Central memory CD8-positive, alpha-beta T cell (primary cell): ENCODE measurements around the gene XXYLT1.

Experiments used
- ATAC-seq: fragments of 150-1000 bp; cut with Tn5 transposase; replicated peaks from 2 replicates; pipeline ENCODE4 v1.10.0; 2022; ENCODE audit warnings: mild to moderate bottlenecking, moderate FRiP score, moderate number of reproducible peaks; ENCODE audit not compliant: poor library complexity, severe bottlenecking; ENCODE audit errors: extremely low read depth
- DNase-seq, 2 donors: peaks; one replicate each; pipeline ENCODE4 v3.0.0; 2021; ENCODE audit warnings: low spot score in 2 of 2
- H3K27ac Mint-ChIP-seq: one replicate; pipeline ENCODE4 v1.8.0; 2022; ENCODE audit warnings: low read depth, mild to moderate bottlenecking, moderate library complexity, mixed read lengths
- H3K27me3 Mint-ChIP-seq: one replicate; pipeline ENCODE4 v1.8.0; 2022; ENCODE audit warnings: mixed read lengths
- H3K36me3 Mint-ChIP-seq: one replicate; pipeline ENCODE4 v1.8.0; 2022; ENCODE audit warnings: mild to moderate bottlenecking, moderate library complexity, mixed read lengths; ENCODE audit not compliant: insufficient read depth
- H3K4me1 Mint-ChIP-seq: one replicate; pipeline ENCODE4 v1.8.0; 2022; ENCODE audit warnings: mixed read lengths
- H3K4me3 Mint-ChIP-seq: one replicate; pipeline ENCODE4 v1.8.0; 2022; ENCODE audit warnings: mild to moderate bottlenecking, moderate library complexity, mixed read lengths
- H3K9me3 Mint-ChIP-seq: one replicate; pipeline ENCODE4 v1.8.0; 2022; ENCODE audit warnings: mixed read lengths

The XXYLT1 gene

DNA sequence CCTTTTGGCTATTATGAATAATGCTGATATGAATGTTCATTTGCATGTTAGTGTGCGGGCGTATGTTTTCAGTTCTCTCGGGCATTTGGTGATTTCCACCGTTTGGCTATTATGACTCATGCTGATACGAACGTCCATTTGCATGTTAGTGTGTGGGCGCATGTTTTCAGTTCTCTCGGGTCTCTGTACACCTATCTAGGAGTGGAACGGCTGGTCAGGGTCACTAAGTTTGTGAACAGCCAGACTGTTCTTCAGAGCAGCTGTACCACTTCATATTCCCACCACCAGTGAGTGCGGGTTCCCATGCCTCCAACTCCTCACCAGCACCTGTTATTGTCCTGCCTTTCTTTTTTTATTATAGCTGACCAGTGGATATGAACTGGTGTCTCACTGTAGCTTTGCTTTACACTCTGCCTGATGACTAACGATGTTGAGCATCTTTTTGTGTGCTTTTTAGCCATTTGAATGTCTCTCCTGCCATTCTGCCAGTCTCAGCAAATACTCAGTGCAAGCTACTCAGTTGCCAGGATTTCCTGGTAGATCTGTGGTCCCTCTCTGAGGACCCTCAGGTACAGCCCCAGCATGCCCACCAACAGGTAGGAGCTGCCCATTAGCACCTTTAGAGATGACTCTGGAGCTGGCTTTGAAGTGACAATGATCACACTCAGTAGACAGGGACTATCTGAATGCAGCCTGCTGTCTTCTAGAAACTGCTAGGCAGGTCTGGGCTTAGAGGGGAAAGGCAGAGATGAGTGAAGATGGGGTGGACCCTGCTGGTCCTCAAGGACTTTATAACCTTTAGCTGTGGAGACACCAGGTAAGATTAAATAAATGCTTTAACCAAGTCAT, 141.1 kb downstream of the XXYLT1 start:
- peak overlapping the region; percentile 24 for H3K27ac Mint-ChIP-seq

DNA sequence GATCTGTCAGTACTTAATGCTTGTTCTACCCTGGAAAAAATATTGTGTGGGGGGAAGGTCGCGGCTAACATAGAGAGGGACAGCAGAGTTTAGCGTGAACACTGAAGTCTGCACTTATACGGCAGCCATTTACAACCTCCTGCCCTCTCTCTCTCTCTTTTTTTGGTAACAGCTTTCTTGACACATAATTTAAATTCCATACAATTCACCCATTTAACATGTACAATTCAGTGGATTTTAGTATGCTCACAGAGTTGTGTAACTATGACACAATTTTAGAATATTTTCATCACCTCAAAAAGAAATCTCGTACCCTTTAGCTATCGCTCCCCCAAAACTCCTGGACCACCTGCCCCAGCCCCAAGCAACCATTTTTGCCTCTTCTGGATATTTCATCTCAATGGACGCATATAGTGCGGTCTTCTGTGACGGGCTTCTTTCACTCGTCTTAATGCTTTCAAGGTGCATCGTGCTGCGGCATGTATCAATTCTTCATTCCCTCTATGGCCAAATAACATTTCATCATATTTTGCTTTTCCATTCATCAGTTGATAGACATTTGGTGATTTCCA, 141.8 kb downstream of the XXYLT1 start:
- Mint-ChIP-seq H3K9me3 (no peaks in the 10 kb centered on the region), H3K27ac (peak overlapping the region; percentile 24), H3K4me1 (peaks cover 40% of the 10 kb centered on the region), H3K36me3 (peaks cover 3% of the 10 kb centered on the region), H3K27me3 (no peaks in the 10 kb centered on the region), H3K4me3 (peak overlapping the region; percentile 59)
- ATAC-seq (no peak), DNase-seq (no peak)

More for the DNA sequence above, 141.1 kb downstream of the XXYLT1 start:
- DNase-seq (no peak), ATAC-seq (no peak)
- Mint-ChIP-seq H3K36me3 (peaks cover 3% of the 10 kb centered on the region), H3K9me3 (no peaks in the 10 kb centered on the region), H3K4me3 (peak overlapping the region; percentile 59), H3K27me3 (no peaks in the 10 kb centered on the region), H3K4me1 (peaks cover 40% of the 10 kb centered on the region)

DNA sequence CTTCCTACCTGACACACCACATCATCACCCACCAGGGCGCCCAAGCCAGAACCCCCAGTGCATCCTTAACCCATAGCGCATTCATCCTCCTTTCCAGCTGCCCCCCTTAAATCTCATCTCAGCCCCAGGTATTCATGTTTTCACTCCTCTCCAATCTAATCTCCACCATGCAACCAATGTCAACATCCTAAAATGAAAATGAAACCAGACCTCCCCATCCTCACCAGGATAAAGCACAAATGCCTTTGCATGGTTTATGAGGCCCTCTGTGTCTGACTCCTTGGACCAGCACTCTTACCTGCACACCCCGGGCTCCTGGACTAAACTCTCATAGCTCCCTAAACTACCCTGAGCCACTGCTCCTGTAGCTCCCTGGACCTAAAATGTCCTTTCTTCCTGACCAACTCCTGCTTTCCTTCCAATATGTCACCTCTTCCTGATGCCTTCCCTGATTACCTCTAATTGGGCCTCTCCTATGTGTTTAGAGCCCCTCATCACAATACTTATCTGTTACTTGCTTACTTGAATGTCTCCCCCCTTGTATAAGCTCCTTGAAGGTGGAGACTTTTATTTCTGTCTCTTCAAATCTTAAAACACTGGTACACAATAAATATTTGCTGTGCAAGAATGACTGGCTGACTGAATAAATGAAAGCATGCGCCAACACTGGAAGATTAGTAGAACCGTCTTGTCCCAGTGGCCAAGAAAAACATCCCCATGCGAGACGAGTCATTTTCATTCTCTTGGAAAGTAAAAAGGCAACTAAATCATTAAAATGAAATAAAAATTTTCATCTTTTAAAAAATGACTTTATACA, 142.5 kb downstream of the XXYLT1 start:
- H3K27me3 Mint-ChIP-seq, result no peaks in the 10 kb centered on the region
- peaks cover 37% of the 10 kb centered on the region for H3K4me1 Mint-ChIP-seq
- H3K4me3 Mint-ChIP-seq, result peak overlapping the region; percentile 14
- no peaks in the 10 kb centered on the region for H3K9me3 Mint-ChIP-seq
- DNase-seq, result no peak
- ATAC-seq, result no peak
- H3K27ac Mint-ChIP-seq, result peak overlapping the region; percentile 20
- H3K36me3 Mint-ChIP-seq, result peaks cover 3% of the 10 kb centered on the region

DNA sequence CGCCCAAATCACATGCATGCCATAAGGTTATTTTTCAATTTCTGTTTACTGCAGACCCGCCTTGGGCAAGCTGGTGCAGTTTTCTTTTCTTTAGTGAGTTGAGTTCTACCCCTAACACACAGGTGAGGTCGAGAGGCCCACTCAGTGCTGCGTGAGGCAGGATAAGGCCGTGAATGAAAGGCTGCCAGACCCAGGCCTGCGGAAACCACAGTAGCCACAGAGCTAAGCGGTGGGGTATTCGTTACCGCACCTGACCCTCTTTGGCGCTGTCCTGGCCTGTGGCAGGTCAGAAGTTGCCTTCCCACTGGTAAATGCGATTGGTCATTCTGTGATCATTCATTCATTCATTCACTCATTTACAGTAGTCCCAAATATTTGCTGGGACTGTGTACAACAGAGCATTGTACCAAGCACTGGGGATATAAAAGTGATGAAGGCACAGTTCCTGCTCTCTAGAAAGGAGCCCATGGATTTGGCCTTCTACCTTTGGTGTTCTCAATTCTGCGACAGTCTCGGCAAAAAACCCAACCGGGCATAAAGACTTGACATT, 144.8 kb downstream of the XXYLT1 start:
- peaks cover 27% of the 10 kb centered on the region for H3K4me1 Mint-ChIP-seq
- ATAC-seq (no peak), DNase-seq (no peak)
- no peak overlapping the region for H3K4me3 Mint-ChIP-seq
- no peak overlapping the region for H3K27ac Mint-ChIP-seq
- H3K36me3 Mint-ChIP-seq, result peaks cover 3% of the 10 kb centered on the region
- H3K9me3 Mint-ChIP-seq, result no peaks in the 10 kb centered on the region
- H3K27me3 Mint-ChIP-seq, result no peaks in the 10 kb centered on the region

DNA sequence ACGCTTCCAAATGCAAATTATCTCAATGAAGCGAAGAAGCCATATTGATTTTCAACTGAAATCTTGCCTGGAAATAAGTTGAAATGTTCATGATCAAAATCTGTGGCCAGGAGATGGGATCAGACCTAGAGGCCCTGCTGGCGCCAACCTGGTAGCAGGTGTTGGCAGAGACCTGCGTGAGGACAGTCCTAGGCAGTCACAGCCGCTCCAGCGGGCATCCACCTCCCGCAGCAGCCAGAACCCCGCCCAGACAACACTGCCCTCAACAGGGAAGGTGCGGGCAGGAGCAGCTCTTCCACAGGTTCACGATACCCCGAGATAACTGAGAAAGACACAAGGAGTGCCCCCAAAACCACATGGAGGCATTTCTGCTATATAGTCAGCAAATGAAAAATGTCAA, 145.3 kb downstream of the XXYLT1 start:
- no peak overlapping the region for H3K27ac Mint-ChIP-seq
- DNase-seq (no peak), ATAC-seq (no peak)
- H3K27me3 Mint-ChIP-seq, result no peaks in the 10 kb centered on the region
- H3K36me3 Mint-ChIP-seq, result peaks cover 3% of the 10 kb centered on the region
- no peak overlapping the region for H3K4me3 Mint-ChIP-seq
- H3K9me3 Mint-ChIP-seq, result no peaks in the 10 kb centered on the region
- H3K4me1 Mint-ChIP-seq, result peaks cover 27% of the 10 kb centered on the region

DNA sequence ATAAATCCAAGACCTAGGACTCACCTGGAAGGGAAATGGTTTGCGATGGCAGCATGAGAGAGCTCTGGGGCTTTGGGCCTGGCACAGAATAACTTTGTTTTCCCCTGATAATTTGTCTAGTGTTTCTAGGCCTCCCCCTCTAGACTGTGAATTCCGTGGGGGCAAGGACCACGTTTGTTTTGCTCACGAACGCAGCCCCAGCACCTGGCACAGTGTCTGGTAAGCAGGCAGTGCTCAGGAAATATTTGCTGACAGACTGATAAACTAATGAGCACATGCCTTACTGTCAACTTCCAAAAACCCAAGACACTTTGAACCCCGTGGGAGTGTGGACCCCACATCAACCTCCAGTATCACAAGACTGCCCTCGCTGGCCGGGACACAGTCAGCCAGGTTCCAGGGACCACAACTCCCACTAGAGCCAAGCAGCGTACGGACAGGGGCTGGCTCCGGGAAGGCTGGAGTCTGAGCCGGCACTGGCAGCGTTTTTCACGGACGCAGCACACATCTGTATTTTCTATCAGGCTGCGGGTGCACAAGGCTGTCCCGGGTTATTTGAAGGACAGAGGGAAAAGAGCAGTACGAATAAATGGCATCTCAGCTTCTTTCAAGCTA, 146.5 kb downstream of the XXYLT1 start:
- no peak overlapping the region for H3K4me3 Mint-ChIP-seq
- ATAC-seq (no peak), DNase-seq (no peak)
- no peaks in the 10 kb centered on the region for H3K9me3 Mint-ChIP-seq
- no peak overlapping the region for H3K27ac Mint-ChIP-seq
- peaks cover 16% of the 10 kb centered on the region for H3K4me1 Mint-ChIP-seq
- peaks cover 3% of the 10 kb centered on the region for H3K36me3 Mint-ChIP-seq
- no peaks in the 10 kb centered on the region for H3K27me3 Mint-ChIP-seq

DNA sequence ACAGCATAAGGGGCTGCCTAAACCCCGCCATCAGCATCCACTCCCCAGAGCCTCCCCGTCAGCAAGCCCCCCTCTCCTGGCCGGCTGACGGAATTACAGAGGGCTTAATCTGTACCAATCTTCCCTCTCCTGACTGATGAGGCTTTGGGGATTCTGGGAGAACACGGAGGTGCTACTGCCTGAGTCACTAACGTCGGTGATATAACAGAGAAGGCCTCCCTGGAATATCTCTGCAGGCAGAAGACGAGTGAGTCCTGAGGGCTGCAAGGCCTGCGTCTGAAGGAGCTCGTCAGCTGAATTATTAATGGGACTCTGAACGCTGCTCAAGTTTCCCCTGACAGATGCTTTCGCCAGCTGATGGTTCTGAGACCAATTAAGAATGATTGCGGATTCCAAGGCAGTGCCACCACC, 147.7 kb downstream of the XXYLT1 start:
- H3K27ac Mint-ChIP-seq, result no peak overlapping the region
- peaks cover 4% of the 10 kb centered on the region for H3K4me1 Mint-ChIP-seq
- no peak for DNase-seq
- H3K27me3 Mint-ChIP-seq, result no peaks in the 10 kb centered on the region
- H3K4me3 Mint-ChIP-seq, result no peak overlapping the region
- no peaks in the 10 kb centered on the region for H3K9me3 Mint-ChIP-seq
- peaks cover 1% of the 10 kb centered on the region for H3K36me3 Mint-ChIP-seq
- ATAC-seq, result no peak

DNA sequence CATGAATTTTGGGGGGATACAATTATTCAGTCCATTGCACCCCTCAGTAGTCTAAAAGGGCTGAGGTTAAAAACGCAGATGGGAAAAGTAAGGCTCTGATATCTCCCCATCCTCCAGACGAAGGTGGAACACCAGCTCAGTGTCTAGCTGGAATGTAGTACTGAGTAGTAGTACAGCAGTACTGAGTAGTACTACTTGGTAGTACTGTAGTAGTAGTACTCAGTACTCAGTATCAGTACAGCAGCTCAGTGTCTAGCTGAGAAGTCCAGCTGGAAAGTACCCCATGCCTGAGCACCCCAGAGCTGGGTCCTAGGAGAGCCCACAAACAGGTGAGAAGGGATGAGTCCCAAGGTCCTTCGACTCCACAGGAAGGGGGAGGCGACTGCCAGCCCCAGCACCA, 148.7 kb downstream of the XXYLT1 start:
- no peak for ATAC-seq

DNA sequence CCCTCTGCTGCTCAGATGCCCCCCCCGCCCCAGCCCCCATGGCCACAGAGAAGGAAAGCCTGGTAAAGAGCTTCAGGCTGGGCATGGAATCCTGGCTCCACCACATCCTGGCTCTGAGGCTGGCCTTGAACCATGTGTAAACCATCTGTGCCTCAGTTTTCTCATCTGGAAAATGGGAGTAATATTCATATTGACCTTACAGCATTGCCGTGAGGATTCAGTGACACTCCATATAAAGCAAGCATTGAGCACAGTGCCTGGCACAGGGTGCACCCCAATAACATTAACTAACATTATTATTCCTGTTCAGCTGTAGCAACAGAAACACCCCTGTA, 150.7 kb downstream of the XXYLT1 start:
- H3K36me3 Mint-ChIP-seq, result peaks cover 3% of the 10 kb centered on the region

More for the DNA sequence above, 148.7 kb downstream of the XXYLT1 start:
- H3K27me3 Mint-ChIP-seq, result no peaks in the 10 kb centered on the region
- DNase-seq, result no peak
- no peak overlapping the region for H3K4me3 Mint-ChIP-seq
- H3K27ac Mint-ChIP-seq, result no peak overlapping the region
- peaks cover 3% of the 10 kb centered on the region for H3K36me3 Mint-ChIP-seq
- H3K9me3 Mint-ChIP-seq, result no peaks in the 10 kb centered on the region
- H3K4me1 Mint-ChIP-seq, result no peaks in the 10 kb centered on the region

DNA sequence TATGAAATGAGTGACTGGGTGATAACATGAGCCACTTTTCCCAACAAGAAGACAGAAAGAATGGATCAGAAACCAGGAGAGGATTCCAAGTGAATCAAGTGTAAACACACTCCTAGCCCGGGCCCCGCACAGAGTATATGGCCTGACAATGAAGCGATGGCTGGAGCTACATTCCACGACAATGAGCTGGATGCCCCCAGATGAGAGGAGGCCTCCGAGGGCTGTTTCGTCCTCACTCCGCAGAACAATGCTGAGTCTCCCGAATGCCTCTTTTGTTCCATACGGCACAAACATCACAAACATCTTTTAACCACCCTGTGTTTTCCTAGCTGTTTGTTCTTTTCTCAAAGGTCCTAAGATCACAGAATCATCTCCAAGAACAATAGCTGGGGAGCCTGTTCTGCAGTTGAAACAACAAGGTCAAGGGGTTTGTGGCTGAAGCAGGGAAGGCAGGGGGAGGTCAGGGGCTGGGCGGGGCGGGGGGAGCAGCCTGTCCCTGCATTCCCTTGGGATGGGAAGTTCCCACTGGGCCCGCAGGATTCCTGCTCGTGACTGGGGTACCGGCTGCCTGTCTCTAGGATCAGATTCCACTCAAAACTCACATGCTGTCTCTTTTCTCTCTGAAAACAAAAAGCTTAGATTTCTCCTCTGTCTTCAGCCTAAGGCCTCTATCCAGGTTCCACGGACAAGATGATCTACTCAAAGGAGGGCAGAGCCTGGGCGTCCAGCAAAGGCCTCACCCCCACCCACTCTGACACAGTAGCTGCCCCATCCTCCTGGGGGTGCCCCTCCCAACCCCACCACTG, 151.3 kb downstream of the XXYLT1 start:
- ATAC-seq (no peak), DNase-seq (no peak)
- no peaks in the 10 kb centered on the region for H3K9me3 Mint-ChIP-seq
- peaks cover 3% of the 10 kb centered on the region for H3K36me3 Mint-ChIP-seq
- H3K4me3 Mint-ChIP-seq, result no peak overlapping the region
- no peak overlapping the region for H3K27ac Mint-ChIP-seq
- H3K27me3 Mint-ChIP-seq, result no peaks in the 10 kb centered on the region
- H3K4me1 Mint-ChIP-seq, result no peaks in the 10 kb centered on the region

More for the DNA sequence above, 150.7 kb downstream of the XXYLT1 start:
- no peaks in the 10 kb centered on the region for H3K27me3 Mint-ChIP-seq
- no peaks in the 10 kb centered on the region for H3K4me1 Mint-ChIP-seq
- no peaks in the 10 kb centered on the region for H3K9me3 Mint-ChIP-seq
- DNase-seq (no peak), ATAC-seq (no peak)
- no peak overlapping the region for H3K4me3 Mint-ChIP-seq
- H3K27ac Mint-ChIP-seq, result no peak overlapping the region

DNA sequence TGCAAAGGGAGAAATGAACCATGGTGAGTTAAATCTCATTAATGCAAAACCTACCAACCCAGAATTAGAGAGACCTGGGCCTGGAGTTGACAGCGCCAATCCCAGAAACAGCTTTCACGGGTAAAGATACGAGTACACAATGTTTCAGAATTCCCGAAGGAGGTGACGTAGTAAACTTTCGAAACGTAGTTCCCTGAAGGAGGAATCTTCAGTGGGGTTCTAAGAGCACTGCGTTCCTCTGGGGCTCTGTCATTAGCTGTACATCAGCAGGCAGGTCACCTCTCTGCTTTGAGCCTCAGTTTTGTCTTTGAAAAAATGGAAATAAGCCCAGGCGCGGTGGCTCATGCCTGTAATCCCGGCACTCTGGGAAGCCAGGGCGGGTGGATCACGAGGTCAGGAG, 152.3 kb downstream of the XXYLT1 start:
- ATAC-seq, result no peak
- H3K27ac Mint-ChIP-seq, result no peak overlapping the region
- no peak overlapping the region for H3K4me3 Mint-ChIP-seq
- H3K27me3 Mint-ChIP-seq, result no peaks in the 10 kb centered on the region
- DNase-seq, result no peak
- no peaks in the 10 kb centered on the region for H3K9me3 Mint-ChIP-seq
- H3K36me3 Mint-ChIP-seq, result peaks cover 3% of the 10 kb centered on the region
- H3K4me1 Mint-ChIP-seq, result no peaks in the 10 kb centered on the region
